GM15510 (cell line): ENCODE data around the gene MARCOL.

Source experiments
- POLR2A ChIP-seq: IDR thresholded peaks from 3 replicates; pipeline ENCODE4 v1.6.1; 2011; ENCODE audit warnings: borderline replicate concordance; ENCODE audit not compliant: insufficient read length; ENCODE audit errors: extremely low read depth

Gene MARCOL

GRCh38 chr5:148238418-148238794 is at the start of gene MARCOL:
TSS of gene MARCOL (plus strand) at chr5:148238525. CDS start at chr5:148238598, 73 bp downstream.
- TF ChIP-seq POLR2A = no peak

GRCh38 chr5:148191010-148191409 is 47.3 kb upstream of the MARCOL start:
- no peak for TF ChIP-seq POLR2A

- no peak for TF ChIP-seq POLR2A
Measured at GRCh38 chr5:148193202-148193601, 45.1 kb upstream of the MARCOL start.

- no peak for TF ChIP-seq POLR2A
Measured at GRCh38 chr5:148201151-148201550, 37.2 kb upstream of the MARCOL start.

GRCh38 chr5:148202531-148203203 is 35.7 kb upstream of the MARCOL start, which contains the start of gene SPINK6:
TSS of gene SPINK6 (plus strand) at chr5:148203042. CDS start at chr5:148203097, 55 bp downstream.
- TF ChIP-seq POLR2A = no peak

- no peak for TF ChIP-seq POLR2A
Measured at GRCh38 chr5:148205044-148205806, 33.1 kb upstream of the MARCOL start.

- no peak for TF ChIP-seq POLR2A
Measured at GRCh38 chr5:148205865-148206264, 32.5 kb upstream of the MARCOL start.

GRCh38 chr5:148206620-148207019 is 31.7 kb upstream of the MARCOL start:
- no peak for TF ChIP-seq POLR2A

GRCh38 chr5:148208226-148208625 is 30.1 kb upstream of the MARCOL start:
- TF ChIP-seq POLR2A = no peak

- no peak for TF ChIP-seq POLR2A
Measured at GRCh38 chr5:148209151-148209770, 29.1 kb upstream of the MARCOL start.

GRCh38 chr5:148214665-148215185 is 23.6 kb upstream of the MARCOL start:
- no peak for TF ChIP-seq POLR2A

GRCh38 chr5:148221508-148221907 is 16.8 kb upstream of the MARCOL start:
- no peak for TF ChIP-seq POLR2A

- TF ChIP-seq POLR2A = no peak
Measured at GRCh38 chr5:148224117-148224742, 14.1 kb upstream of the MARCOL start.

GRCh38 chr5:148228392-148228984 is 9.8 kb upstream of the MARCOL start:
- no peak for TF ChIP-seq POLR2A
